ENCODE results near the gene EBF3. TPM values are rescaled to one million over a fixed set of nuclear protein-coding genes. Genes with fewer than 3 reads are reported as not detected.

Gene EBF3
- total RNA-seq, 2 donors from 2014 or later: 0.12 to 0.80 TPM

GRCh38 chr10:129820451-129820850, 143.6 kb downstream of the EBF3 start:
- Histone ChIP-seq H3K9me3 (no peaks in the 10 kb centered on the region), H3K27me3 (no peaks in the 10 kb centered on the region), H3K27ac (no peak overlapping the region), H3K4me1 (no peaks in the 10 kb centered on the region), H3K9ac (ENCODE audit: low read depth in 2 of 2, low read length in 2 of 2) (no peak overlapping the region), H3K4me3 (no peak overlapping the region), H3K36me3 (no peaks in the 10 kb centered on the region)
- intact Hi-C loops (cut with DNase I): no loop called here
- no peak for TF ChIP-seq CTCF (IDR thresholded peaks at IDR 0.05)
- no peak for DNase-seq

- no peak for DNase-seq
- intact Hi-C loops (cut with DNase I): no loop called here
Observed at GRCh38 chr10:129816656-129817045, 147.4 kb downstream of the EBF3 start.

GRCh38 chr10:129815898-129816655, 148.0 kb downstream of the EBF3 start:
- Histone ChIP-seq H3K4me3 (no peak overlapping the region), H3K9me3 (no peaks in the 10 kb centered on the region), H3K27me3 (no peaks in the 10 kb centered on the region), H3K9ac (ENCODE audit: low read depth in 2 of 2, low read length in 2 of 2) (no peak overlapping the region), H3K27ac (no peak overlapping the region), H3K4me1 (no peaks in the 10 kb centered on the region), H3K36me3 (no peaks in the 10 kb centered on the region)
- no peak for TF ChIP-seq CTCF (IDR thresholded peaks at IDR 0.05)
- intact Hi-C loops (cut with DNase I): no loop called here
- DNase-seq: no peak

More at GRCh38 chr10:129816656-129817045, 147.4 kb downstream of the EBF3 start:
- H3K27ac ChIP-seq: no peak overlapping the region
- H3K9ac ChIP-seq (ENCODE audit: low read depth in 2 of 2, low read length in 2 of 2): no peak overlapping the region
- H3K4me1 ChIP-seq: no peaks in the 10 kb centered on the region
- no peak for TF ChIP-seq CTCF (IDR thresholded peaks at IDR 0.05)
- no peak overlapping the region for H3K4me3 ChIP-seq
- no peaks in the 10 kb centered on the region for H3K9me3 ChIP-seq
- H3K27me3 ChIP-seq: no peaks in the 10 kb centered on the region
- H3K36me3 ChIP-seq: no peaks in the 10 kb centered on the region

- intact Hi-C loops (cut with DNase I): no loop called here
- H3K36me3 ChIP-seq: no peaks in the 10 kb centered on the region
- TF ChIP-seq CTCF (IDR thresholded peaks at IDR 0.05): no peak
- DNase-seq: no peak
- H3K27me3 ChIP-seq: no peaks in the 10 kb centered on the region
- H3K9me3 ChIP-seq: no peaks in the 10 kb centered on the region
- H3K4me3 ChIP-seq: no peak overlapping the region
- H3K4me1 ChIP-seq: no peaks in the 10 kb centered on the region
- H3K27ac ChIP-seq: no peak overlapping the region
- H3K9ac ChIP-seq (ENCODE audit: low read depth in 2 of 2, low read length in 2 of 2): no peak overlapping the region
Observed at GRCh38 chr10:129814681-129815646, 149.1 kb downstream of the EBF3 start.

GRCh38 chr10:129812398-129812797, 151.7 kb downstream of the EBF3 start:
- DNase-seq: no peak
- no peak overlapping the region for H3K9ac ChIP-seq (ENCODE audit: low read depth in 2 of 2, low read length in 2 of 2)
- H3K36me3 ChIP-seq: no peaks in the 10 kb centered on the region
- H3K27me3 ChIP-seq: no peaks in the 10 kb centered on the region
- intact Hi-C loops (cut with DNase I): no loop called here
- H3K4me1 ChIP-seq: no peaks in the 10 kb centered on the region
- no peak overlapping the region for H3K4me3 ChIP-seq
- no peak for TF ChIP-seq CTCF (IDR thresholded peaks at IDR 0.05)
- H3K9me3 ChIP-seq: no peaks in the 10 kb centered on the region
- no peak overlapping the region for H3K27ac ChIP-seq

All from colonic mucosa (tissue), 4 donors.